HepG2 (cell line): ENCODE results near the gene CLDN24. TPM values are rescaled to one million over a fixed set of nuclear protein-coding genes. Genes with fewer than 3 reads are reported as not detected.
A peak's percentile ranks its signal among the peaks of the same experiment; 100 is the strongest.

ENCODE experiments used
- ATAC-seq: fragments of 200-7000 bp; cut with Tn5 transposase; 3 replicates; pipeline ENCODE4 v1.9.1; 2020; ENCODE audit warnings: mild to moderate bottlenecking, moderate library complexity
- BruUV-seq: library from RNA; stranded (reverse); fragments of 400-500 nt; replicated peaks from 2 replicates; lab custom pipeline; 2021; lab: Mats Ljungman, UMichigan
- CTCF ChIA-PET: fragments of 300-600 bp; formaldehyde crosslinking; extraction: SDS; loops from one replicate; lab custom pipeline; 2021; ENCODE audit warnings: low total read pairs, inconsistent platforms, low intra/inter-chr PET ratio; lab: Yijun Ruan, JAX
- POLR2A ChIA-PET: fragments of 350-600 bp; sonication (Branson Sonifier 250); formaldehyde crosslinking; loops from one replicate; lab custom pipeline; 2020; ENCODE audit warnings: antibody characterized with exemption, inconsistent platforms; lab: Yijun Ruan, JAX
- DNase-seq: peaks from one replicate; pipeline ENCODE4 v3.0.0-alpha.2; 2015; ENCODE audit warnings: low spot score
- FAIRE-seq: peaks from 3 replicates; lab custom pipeline; 2011; peaks lifted over from hg19 to GRCh38; lab: Jason Lieb, UNC
- H2AFZ ChIP-seq: one replicate; pipeline ENCODE4 v1.6.1; 2011; ENCODE audit warnings: low read length, inconsistent platforms
- H3K27ac ChIP-seq: fragments of 300-600 bp; 3 replicates; pipeline ENCODE4 v1.8.0; 2011; ENCODE audit warnings: mixed run types, mild to moderate bottlenecking, mixed read lengths, low read length, inconsistent platforms; ENCODE audit not compliant: insufficient read depth; ENCODE audit errors: extremely low read length
- H3K27me3 ChIP-seq, 2 experiments: fragments of 200-600 bp in 1 of 2; 2 replicates in 1 of 2; 3 replicates in 1 of 2; pipeline versions ENCODE4 v1.6.0 to v1.8.0; 2011; ENCODE audit warnings: low read length in 2 of 2, mild to moderate bottlenecking in 2 of 2, moderate library complexity in 2 of 2, inconsistent platforms in 1 of 2; ENCODE audit not compliant: insufficient read depth in 2 of 2, control insufficient read depth in 1 of 2
- H3K36me3 ChIP-seq, 2 experiments: fragments of 200-600 bp in 1 of 2; replicated peaks in 1 of 2; 2 replicates in 1 of 2; 3 replicates in 1 of 2; pipeline versions ENCODE4 v1.5.1 to v1.8.0; 2011; ENCODE audit warnings: low read length in 2 of 2, inconsistent platforms in 1 of 2; ENCODE audit not compliant: insufficient read depth in 2 of 2, control insufficient read depth in 1 of 2
- H3K4me1 ChIP-seq: 2 replicates; pipeline ENCODE4 v1.5.1; 2012; ENCODE audit warnings: low read length, inconsistent platforms; ENCODE audit not compliant: insufficient read depth
- H3K4me2 ChIP-seq: 2 replicates; pipeline ENCODE4 v1.6.0; 2011; ENCODE audit warnings: low read depth, low read length, inconsistent platforms
- H3K4me3 ChIP-seq, 3 experiments: fragments of 200-600 bp in 1 of 3; sonication (generic), shearing (Covaris generic) in 1 of 3; replicated peaks in 1 of 3; 2 replicates each; pipeline ENCODE4 v1.5.1; 2011 to 2016; ENCODE audit warnings: low read length in 3 of 3, inconsistent platforms in 2 of 3, low read depth in 2 of 3, mild to moderate bottlenecking in 2 of 3, control low read depth in 1 of 3, mixed read lengths in 1 of 3; ENCODE audit not compliant: insufficient read depth in 1 of 3
- H3K79me2 ChIP-seq: one replicate; pipeline ENCODE4 v1.6.1; 2011; ENCODE audit warnings: low read length, inconsistent platforms; ENCODE audit not compliant: insufficient read depth
- H3K9ac ChIP-seq: 2 replicates; pipeline ENCODE4 v1.6.0; 2011; ENCODE audit warnings: mild to moderate bottlenecking, low read depth, low read length, inconsistent platforms; ENCODE audit not compliant: insufficient read depth
- H3K9me3 ChIP-seq: 2 replicates; pipeline ENCODE4 v1.5.1; 2012; ENCODE audit warnings: mild to moderate bottlenecking, low read length
- H4K20me1 ChIP-seq: 2 replicates; pipeline ENCODE4 v1.6.0; 2011; ENCODE audit warnings: inconsistent platforms, mild to moderate bottlenecking, low read length, moderate library complexity; ENCODE audit not compliant: insufficient read depth
- ETV6 ChIP-seq: sonication (generic); formaldehyde crosslinking; conservative IDR thresholded peaks from 2 replicates; pipeline ENCODE4 v1.4.0; 2020; ENCODE audit warnings: missing genetic modification reagents
- FOXM1 ChIP-seq: sonication (generic); formaldehyde crosslinking; IDR thresholded peaks from 2 replicates; pipeline ENCODE4 v1.5.0; 2020; ENCODE audit warnings: missing genetic modification reagents
- IKZF4 ChIP-seq: sonication (generic); formaldehyde crosslinking; IDR thresholded peaks from 2 replicates; pipeline ENCODE4 v1.5.1; 2020; ENCODE audit warnings: borderline replicate concordance, mild to moderate bottlenecking, low read depth, missing genetic modification reagents; ENCODE audit errors: not compliant biosample characterization
- MLLT10 ChIP-seq: sonication (generic); formaldehyde crosslinking; IDR thresholded peaks from 2 replicates; pipeline ENCODE4 v1.4.0; 2020; ENCODE audit warnings: missing genetic modification reagents
- MLXIP ChIP-seq: sonication (generic); formaldehyde crosslinking; IDR thresholded peaks from 2 replicates; pipeline ENCODE4 v1.9.0; 2021; ENCODE audit warnings: missing genetic modification reagents, borderline replicate concordance
- MNT ChIP-seq: fragments of 450-650 bp; IDR thresholded peaks from 2 replicates; pipeline ENCODE4 v1.6.1; 2016
- SMARCC2 ChIP-seq: fragments of 450-650 bp; IDR thresholded peaks from 2 replicates; pipeline ENCODE4 v1.6.1; 2017; ENCODE audit warnings: antibody characterized with exemption, mild to moderate bottlenecking
- ZNF10 ChIP-seq: sonication (generic); formaldehyde crosslinking; IDR thresholded peaks from 2 replicates; pipeline ENCODE4 v1.4.0; 2020; ENCODE audit warnings: mild to moderate bottlenecking, low read depth, missing genetic modification reagents, borderline replicate concordance
- ZNF30 ChIP-seq: sonication (generic); formaldehyde crosslinking; IDR thresholded peaks from 2 replicates; pipeline ENCODE4 v1.5.0; 2020; ENCODE audit warnings: mild to moderate bottlenecking, missing genetic modification reagents
- ZNF672 ChIP-seq: sonication (generic); formaldehyde crosslinking; IDR thresholded peaks from 2 replicates; pipeline ENCODE4 v1.8.1; 2022; ENCODE audit warnings: missing genetic modification reagents
- ZNF781 ChIP-seq: sonication (generic); formaldehyde crosslinking; IDR thresholded peaks from 2 replicates; pipeline ENCODE4 v1.5.1; 2020; ENCODE audit warnings: borderline replicate concordance, mild to moderate bottlenecking, missing genetic modification reagents; ENCODE audit errors: not compliant biosample characterization
- WGBS: methylation state at CpG from one replicate; pipeline ENCODE4 v1.1.6; 2017; ENCODE audit warnings: low lambda C conversion rate; 5-methylcytosine and 5-hydroxymethylcytosine counted together
- in situ Hi-C: cut with HindIII; loops from 2 replicates; pipeline ENCODE4 v1.10.0; 2017; ENCODE audit warnings: low pct_unique_long_range_greater_than_20kb; ENCODE audit not compliant: extremely low pct_ligation_motif_present
- intact Hi-C: fragments of 100-400 bp; cut with micrococcal nuclease; formaldehyde crosslinking; loops from one replicate; pipeline ENCODE4 v1.10.0; 2022; ENCODE audit not compliant: unreplicated experiment
- polyA plus RNA-seq, 8 experiments: library from polyadenylated mRNA; depleted of rRNA in 3 of 8; stranded (reverse) in 7 of 8; unstranded in 1 of 8; fragments of >200 nt; fragmentation: Illumina TruSeq in 4 of 8; extraction: Trizol in 4 of 8; gene quantifications; 2 replicates each; pipeline versions ENCODE4 v1.2.1 to v1.2.3, GENCODE V29; 2011 to 2016; ENCODE audit warnings: low read depth in 4 of 8, missing spikeins in 1 of 8, mixed read lengths in 1 of 8; ENCODE audit not compliant: insufficient read depth in 1 of 8
- total RNA-seq, 5 experiments: library from RNA; depleted of rRNA; stranded (reverse); fragments of >200 nt; fragmentation: Illumina TruSeq; extraction: Trizol; gene quantifications; 2 replicates each; pipeline ENCODE4 v1.2.3, GENCODE V29; 2016; ENCODE audit warnings: low read depth in 1 of 5
- TF ChIP-seq, protein P1 (sequence below): sonication (generic); formaldehyde crosslinking; IDR thresholded peaks from 2 replicates; pipeline ENCODE4 v1.5.0; 2020; ENCODE audit warnings: mild to moderate bottlenecking, missing genetic modification reagents

Gene CLDN24
- total and polyA plus RNA-seq, 2 of the 13 experiments (the other 11 are each of a cell fraction or from before 2014, with no cell fraction given): not detected

- Histone ChIP-seq H3K27ac (no peak overlapping the region), H3K27me3 (no peaks in the 10 kb centered on the region), H3K36me3 (no peaks in the 10 kb centered on the region), H3K4me1 (no peaks in the 10 kb centered on the region)
- BruUV-seq: no TSS peak
- CTCF ChIA-PET: no interaction called here
- no peak for DNase-seq
- 0 out of 2 replicates have a peak, but pooled peaks have one; percentile 16 for TF ChIP-seq MNT
- TF ChIP-seq ZNF672 (CRISPR knock-in tag): no peak
- TF ChIP-seq, all 625 proteins: peak for 1
- H3K9ac ChIP-seq: no peak overlapping the region
- POLR2A ChIA-PET: no interaction called here
- no peaks in the 10 kb centered on the region for H4K20me1 ChIP-seq
- in situ Hi-C loops: no loop called here
- WGBS: 78% methylated on average over 7 of the region's 15 CpGs
- ATAC-seq: no peak
- no peak overlapping the region for H3K4me3 ChIP-seq
- no peaks in the 10 kb centered on the region for H3K79me2 ChIP-seq
- H3K4me2 ChIP-seq: no peak overlapping the region
- no peak overlapping the region for H2AFZ ChIP-seq
- intact Hi-C loops: no loop called here
- no peaks in the 10 kb centered on the region for H3K9me3 ChIP-seq
- FAIRE-seq: no peak
Measured at GRCh38 chr4:183344523-183345255, 22.5 kb upstream of the CLDN24 start.

DNA sequence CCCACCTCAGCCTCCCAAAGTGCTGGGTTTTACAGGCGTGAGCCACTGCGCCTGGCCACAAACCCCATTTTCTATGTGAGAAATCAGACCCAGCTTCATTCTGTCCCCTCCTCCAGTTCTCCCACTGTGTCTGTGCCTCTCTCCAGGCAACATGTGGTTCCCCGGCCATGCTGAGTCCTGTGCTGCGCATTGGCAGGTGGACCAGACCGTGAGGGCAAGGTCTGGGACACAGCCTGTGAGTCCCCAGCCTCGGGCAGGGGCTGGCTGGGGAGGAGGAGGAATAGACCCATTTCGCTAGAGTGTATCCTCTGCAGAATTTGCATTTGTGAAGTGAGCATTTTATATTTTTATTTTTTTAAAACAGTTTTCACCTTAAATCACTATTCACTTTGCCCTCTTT, 21.5 kb upstream of the CLDN24 start:
- no peak overlapping the region for H3K4me3 ChIP-seq
- no peak for FAIRE-seq
- POLR2A ChIA-PET: no interaction called here
- H3K9ac ChIP-seq: no peak overlapping the region
- no peak overlapping the region for H3K27ac ChIP-seq
- H3K9me3 ChIP-seq: no peaks in the 10 kb centered on the region
- H2AFZ ChIP-seq: no peak overlapping the region
- no peak for DNase-seq
- no peaks in the 10 kb centered on the region for H3K36me3 ChIP-seq
- in situ Hi-C loops: no loop called here
- H3K79me2 ChIP-seq: no peaks in the 10 kb centered on the region
- peak; percentile 25; the same call in 2 of the 3 replicates for ATAC-seq
- BruUV-seq: no TSS peak
- no peaks in the 10 kb centered on the region for H3K27me3 ChIP-seq
- no peak overlapping the region for H3K4me2 ChIP-seq
- CTCF ChIA-PET: no interaction called here
- WGBS: 33% methylated on average over 7 of the region's 7 CpGs
- H4K20me1 ChIP-seq: no peaks in the 10 kb centered on the region
- intact Hi-C loops: no loop called here
- H3K4me1 ChIP-seq: no peaks in the 10 kb centered on the region
- no peak for TF ChIP-seq FOXM1 (CRISPR knock-in tag)
- TF ChIP-seq ETV6 (CRISPR knock-in tag): no peak
- TF ChIP-seq MLXIP: no peak
- no peak for TF ChIP-seq ZNF781 (CRISPR knock-in tag)
- TF ChIP-seq, protein P1, sequence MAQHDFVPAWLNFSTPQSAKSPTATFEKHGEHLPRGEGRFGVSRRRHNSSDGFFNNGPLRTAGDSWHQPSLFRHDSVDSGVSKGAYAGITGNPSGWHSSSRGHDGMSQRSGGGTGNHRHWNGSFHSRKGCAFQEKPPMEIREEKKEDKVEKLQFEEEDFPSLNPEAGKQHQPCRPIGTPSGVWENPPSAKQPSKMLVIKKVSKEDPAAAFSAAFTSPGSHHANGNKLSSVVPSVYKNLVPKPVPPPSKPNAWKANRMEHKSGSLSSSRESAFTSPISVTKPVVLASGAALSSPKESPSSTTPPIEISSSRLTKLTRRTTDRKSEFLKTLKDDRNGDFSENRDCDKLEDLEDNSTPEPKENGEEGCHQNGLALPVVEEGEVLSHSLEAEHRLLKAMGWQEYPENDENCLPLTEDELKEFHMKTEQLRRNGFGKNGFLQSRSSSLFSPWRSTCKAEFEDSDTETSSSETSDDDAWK (CRISPR knock-in tag): no peak
- TF ChIP-seq SMARCC2: no peak
- no peak for TF ChIP-seq ZNF30 (CRISPR knock-in tag)
- TF ChIP-seq IKZF4 (CRISPR knock-in tag): no peak
- TF ChIP-seq MLLT10 (CRISPR knock-in tag): no peak
- no peak for TF ChIP-seq ZNF10 (CRISPR knock-in tag)
